K562 (cell line): Measurements from ENCODE around the gene DISC1. TPM values are rescaled to one million over a fixed set of nuclear protein-coding genes. Genes with fewer than 3 reads are reported as not detected.

Source experiments
- ATAC-seq: fragments of 200-7000 bp; cut with Tn5 transposase; 3 replicates; pipeline ENCODE4 v1.9.1; 2020; ENCODE audit warnings: moderate library complexity
- BruUV-seq: library from RNA; stranded (reverse); fragments of 400-500 nt; replicated peaks from 2 replicates; lab custom pipeline; 2021; lab: Mats Ljungman, UMichigan
- CTCF ChIA-PET: fragments of 300-600 bp; formaldehyde crosslinking; extraction: SDS; loops from one replicate; lab custom pipeline; 2021; ENCODE audit warnings: low intra/inter-chr PET ratio; lab: Yijun Ruan, JAX
- POLR2A ChIA-PET: fragments of 300-600, 350-650 bp; sonication (Branson Sonifier 250); formaldehyde crosslinking; extraction: SDS; loops from one replicate; lab custom pipeline; 2021; ENCODE audit warnings: antibody characterized with exemption, inconsistent platforms; lab: Yijun Ruan, JAX
- DNase-seq, 4 experiments: peaks; one replicate each; pipeline versions ENCODE4 v3.0.0 to v3.0.0-alpha.2; 2011 to 2018; ENCODE audit warnings: low spot score in 3 of 4, mixed read lengths in 3 of 4; ENCODE audit errors: extremely low read depth in 1 of 4
- FAIRE-seq: peaks from 2 replicates; lab custom pipeline; 2011; peaks lifted over from hg19 to GRCh38; lab: Jason Lieb, UNC
- H2AFZ ChIP-seq: 2 replicates; pipeline ENCODE4 v1.6.0; 2011; ENCODE audit warnings: low read depth, low read length, control low read depth, inconsistent platforms
- H3K27ac ChIP-seq: fragments of 200-600 bp; 3 replicates; pipeline ENCODE4 v1.8.0; 2011; ENCODE audit warnings: low read depth, mild to moderate bottlenecking, control low read depth, inconsistent platforms, low read length, moderate library complexity, mixed read lengths; ENCODE audit errors: extremely low read depth
- H3K27me3 ChIP-seq, 2 experiments: fragments of 300-600 bp in 1 of 2; 2 replicates in 1 of 2; 3 replicates in 1 of 2; pipeline versions ENCODE4 v1.6.0 to v1.8.0; 2011; ENCODE audit warnings: inconsistent platforms in 2 of 2, low read length in 2 of 2, mild to moderate bottlenecking in 1 of 2, mixed read lengths in 1 of 2, moderate library complexity in 1 of 2; ENCODE audit not compliant: control insufficient read depth in 2 of 2, insufficient read depth in 2 of 2
- H3K36me3 ChIP-seq: fragments of 300-600 bp; 3 replicates; pipeline ENCODE4 v1.8.0; 2011; ENCODE audit warnings: mild to moderate bottlenecking, low read length, inconsistent platforms; ENCODE audit not compliant: control insufficient read depth, insufficient read depth
- H3K4me1 ChIP-seq, 2 experiments: fragments of 200-600 bp in 1 of 2; replicated peaks in 1 of 2; 2 replicates in 1 of 2; 3 replicates in 1 of 2; pipeline versions ENCODE4 v1.5.1 to v1.8.0; 2011; ENCODE audit warnings: inconsistent platforms in 2 of 2, low read length in 2 of 2, mild to moderate bottlenecking in 1 of 2, mixed read lengths in 1 of 2, moderate library complexity in 1 of 2; ENCODE audit not compliant: control insufficient read depth in 2 of 2, insufficient read depth in 2 of 2
- H3K4me2 ChIP-seq: 2 replicates; pipeline ENCODE4 v1.6.1; 2011; ENCODE audit warnings: low read length, control low read depth, inconsistent platforms, mixed read lengths; ENCODE audit not compliant: insufficient read depth
- H3K4me3 ChIP-seq: fragments of 200-600 bp; sonication (generic), shearing (Covaris generic); 2 replicates; pipeline ENCODE4 v1.5.1; 2016; ENCODE audit warnings: control low read depth, inconsistent platforms
- H3K79me2 ChIP-seq: fragments of 200-600 bp; 3 replicates; pipeline ENCODE4 v1.8.0; 2011; ENCODE audit warnings: low read length, inconsistent platforms; ENCODE audit not compliant: control insufficient read depth, insufficient read depth
- H3K9ac ChIP-seq, 2 experiments: 2 replicates each; pipeline versions ENCODE4 v1.6.0 to v1.6.1; 2011; ENCODE audit warnings: low read depth in 2 of 2, low read length in 2 of 2, control low read depth in 1 of 2, inconsistent platforms in 1 of 2, mild to moderate bottlenecking in 1 of 2, mixed read lengths in 1 of 2; ENCODE audit not compliant: insufficient read depth in 1 of 2
- H3K9me1 ChIP-seq: one replicate; pipeline ENCODE4 v1.6.0; 2011; ENCODE audit warnings: inconsistent platforms, mild to moderate bottlenecking, low read length, moderate library complexity; ENCODE audit not compliant: control insufficient read depth, insufficient read depth
- H3K9me3 ChIP-seq: replicated peaks from 2 replicates; pipeline ENCODE4 v1.5.1; 2011; ENCODE audit warnings: low read depth, low read length, inconsistent platforms; ENCODE audit not compliant: control insufficient read depth, insufficient read depth
- H4K20me1 ChIP-seq: replicated peaks from 2 replicates; pipeline ENCODE4 v1.6.1; 2011; ENCODE audit warnings: low read length, inconsistent platforms, mixed read lengths; ENCODE audit not compliant: control insufficient read depth, insufficient read depth
- MAZ ChIP-seq, 2 experiments: fragments of 450-650 bp in 1 of 2; sonication (generic) in 1 of 2; formaldehyde crosslinking; IDR thresholded peaks in 1 of 2; conservative IDR thresholded peaks in 1 of 2; 2 replicates each; pipeline versions ENCODE4 v1.4.0 to v1.5.0; 2020; ENCODE audit warnings: mild to moderate bottlenecking in 1 of 2, missing genetic modification reagents in 1 of 2
- NFE2L1 ChIP-seq: fragments of 450-650 bp; IDR thresholded peaks from 2 replicates; pipeline ENCODE4 v1.6.1; 2016; ENCODE audit warnings: missing genetic modification characterization, low read depth, mild to moderate bottlenecking, missing compliant biosample characterization, moderate library complexity, borderline replicate concordance
- ZNF3 ChIP-seq: fragments of 250-450 bp; sonication (Bioruptor Pico); IDR thresholded peaks from 2 replicates; pipeline ENCODE4 v1.5.0; 2021; ENCODE audit warnings: mild to moderate bottlenecking, moderate library complexity
- ZNF384 ChIP-seq: IDR thresholded peaks from 2 replicates; pipeline ENCODE4 v1.6.1; 2012; ENCODE audit warnings: low read depth, low read length, improper control_type of control experiment
- WGBS: fragments of 100-300 bp; shearing (Covaris generic); methylation state at CpG from one replicate; pipeline ENCODE4 v1.1.6; 2016; ENCODE audit warnings: low coverage, mixed read lengths; ENCODE audit not compliant: insufficient coverage; ENCODE audit errors: missing lambda C conversion rate; 5-methylcytosine and 5-hydroxymethylcytosine counted together
- in situ Hi-C: fragments of 300-500 bp; cut with MboI; formaldehyde crosslinking; loops from 4 replicates; pipeline ENCODE4 v1.15.0; 2018; ENCODE audit warnings: inconsistent platforms, mixed read lengths
- intact Hi-C: fragments of 100-400 bp; cut with micrococcal nuclease; formaldehyde crosslinking; loops from 2 replicates; pipeline ENCODE4 v1.14.2; 2022
- polyA plus RNA-seq, 8 experiments: library from polyadenylated mRNA; depleted of rRNA in 4 of 8; stranded (reverse) in 5 of 8; unstranded in 3 of 8; fragments of >200 nt; fragmentation: Nextera tagmentation in 2 of 8; fragmentation: Illumina TruSeq in 1 of 8; extraction: Ambion mirVana in 2 of 8; extraction: Trizol in 1 of 8; gene quantifications; 2 replicates each; pipeline versions ENCODE4 v1.2.1 to v1.2.3, GENCODE V29; 2011 to 2014; ENCODE audit warnings: inconsistent platforms in 1 of 8, missing spikeins in 1 of 8
- total RNA-seq, 7 experiments: library from RNA; depleted of rRNA in 6 of 7; stranded (reverse); fragments of >200 nt in 6 of 7; fragmentation: Illumina TruSeq in 2 of 7; extraction: Trizol in 2 of 7; gene quantifications; 2 replicates each; pipeline versions ENCODE4 v1.2.1 to v1.2.3, GENCODE V29; 2011 to 2021; ENCODE audit warnings: low replicate concordance in 1 of 7

The DISC1 gene
- total and polyA plus RNA-seq, 9 of the 15 experiments (the other 6 are each of a cell fraction or from before 2014, with no cell fraction given): 0.01 to 0.11 (median 0.08) TPM; not detected in 1

GRCh38 chr1:231879296-231879695 lies 252.7 kb downstream of the DISC1 start:
- Histone ChIP-seq H3K79me2 (no peaks in the 10 kb centered on the region), H3K27ac (no peak overlapping the region), H3K27me3 (no peaks in the 10 kb centered on the region; a peak in 2 of 5 replicates), H3K4me2 (no peak overlapping the region), H3K4me1 (no peaks in the 10 kb centered on the region), H4K20me1 (no peaks in the 10 kb centered on the region), H3K36me3 (no peaks in the 10 kb centered on the region), H3K4me3 (no peak overlapping the region), H3K9ac (no peak overlapping the region), H3K9me1 (no peaks in the 10 kb centered on the region)
- FAIRE-seq (no peak), DNase-seq (no peak), ATAC-seq (no peak)
- 0% methylated on average over 1 of the region's 1 CpG for WGBS
- ChIA-PET POLR2A (no interaction called here), CTCF (no interaction called here)
- BruUV-seq: no TSS peak
- TF ChIP-seq NFE2L1: no peak
- TF ChIP-seq, all 486 proteins: peak for 0
- Histone ChIP-seq H3K9me3 (no peaks in the 10 kb centered on the region), H2AFZ (no peak overlapping the region)
- intact Hi-C loops: no loop called here
- in situ Hi-C loops: no loop called here

- Histone ChIP-seq H4K20me1 (no peaks in the 10 kb centered on the region), H3K4me2 (no peak overlapping the region), H2AFZ (no peak overlapping the region), H3K9ac (no peak overlapping the region), H3K36me3 (no peaks in the 10 kb centered on the region), H3K79me2 (no peaks in the 10 kb centered on the region), H3K4me3 (no peak overlapping the region), H3K9me3 (no peaks in the 10 kb centered on the region), H3K9me1 (no peaks in the 10 kb centered on the region), H3K27me3 (no peaks in the 10 kb centered on the region; a peak in 2 of 5 replicates), H3K4me1 (no peaks in the 10 kb centered on the region), H3K27ac (no peak overlapping the region)
- no peak for ATAC-seq
- BruUV-seq: no TSS peak
- CTCF ChIA-PET: no interaction called here
- intact Hi-C loops (no loop called here), in situ Hi-C loops (no loop called here)
- POLR2A ChIA-PET: interaction anchor here (0.6 kb wide), 1 partner anchor 978 kb away, joined by 3 read pairs; no protein-coding TSS in a partner anchor
- no peak for DNase-seq
- no peak for FAIRE-seq
- WGBS: 3% methylated on average over 4 of the region's 4 CpGs
- no peak for TF ChIP-seq ZNF384
- TF ChIP-seq ZNF3 (CRISPR knock-in tag): no peak
- no peak for TF ChIP-seq MAZ (CRISPR knock-in tag; conservative IDR thresholded peaks at IDR 0.05 in 1 of 2, IDR thresholded peaks at IDR 0.05 in 1 of 2)
These were observed 255.7 kb downstream of the DISC1 start for GRCh38 chr1:231882333-231882732.
